ENCODE results near the gene EFNB3. TPM values are rescaled to one million over a fixed set of nuclear protein-coding genes. Genes with fewer than 3 reads are reported as not detected.

The EFNB3 gene
- total and polyA plus RNA-seq, 7 donors = 0.09 to 0.37 (median 0.12) TPM; not detected in 2

GRCh38 chr17:7755095-7755890 is 50.3 kb downstream of the EFNB3 start:
- no peak for DNase-seq
- H3K4me3 ChIP-seq = no peak overlapping the region
- H3K4me1 ChIP-seq = no peaks in the 10 kb centered on the region
- intact Hi-C loops (cut with DNase I) = no loop called here
- 48 to 54% (median 51%) methylated on average over 9 of the region's 9 CpGs for WGBS, 3 donors
- no peaks in the 10 kb centered on the region for H3K9me3 ChIP-seq
- ATAC-seq = no peak
- H3K36me3 ChIP-seq (ENCODE audit: insufficient read depth in 1 of 2, low read depth in 1 of 2) = no peaks in the 10 kb centered on the region
- H3K27me3 ChIP-seq (ENCODE audit: insufficient read depth in 3 of 3, low read length in 2 of 3) = peaks cover 0 to 1% (median 0%) of the 10 kb centered on the region in 3 donors
- H3K27ac ChIP-seq = no peak overlapping the region
- TF ChIP-seq, protein P1, sequence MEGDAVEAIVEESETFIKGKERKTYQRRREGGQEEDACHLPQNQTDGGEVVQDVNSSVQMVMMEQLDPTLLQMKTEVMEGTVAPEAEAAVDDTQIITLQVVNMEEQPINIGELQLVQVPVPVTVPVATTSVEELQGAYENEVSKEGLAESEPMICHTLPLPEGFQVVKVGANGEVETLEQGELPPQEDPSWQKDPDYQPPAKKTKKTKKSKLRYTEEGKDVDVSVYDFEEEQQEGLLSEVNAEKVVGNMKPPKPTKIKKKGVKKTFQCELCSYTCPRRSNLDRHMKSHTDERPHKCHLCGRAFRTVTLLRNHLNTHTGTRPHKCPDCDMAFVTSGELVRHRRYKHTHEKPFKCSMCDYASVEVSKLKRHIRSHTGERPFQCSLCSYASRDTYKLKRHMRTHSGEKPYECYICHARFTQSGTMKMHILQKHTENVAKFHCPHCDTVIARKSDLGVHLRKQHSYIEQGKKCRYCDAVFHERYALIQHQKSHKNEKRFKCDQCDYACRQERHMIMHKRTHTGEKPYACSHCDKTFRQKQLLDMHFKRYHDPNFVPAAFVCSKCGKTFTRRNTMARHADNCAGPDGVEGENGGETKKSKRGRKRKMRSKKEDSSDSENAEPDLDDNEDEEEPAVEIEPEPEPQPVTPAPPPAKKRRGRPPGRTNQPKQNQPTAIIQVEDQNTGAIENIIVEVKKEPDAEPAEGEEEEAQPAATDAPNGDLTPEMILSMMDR (IDR thresholded peaks at IDR 0.05) = no peak

DNA sequence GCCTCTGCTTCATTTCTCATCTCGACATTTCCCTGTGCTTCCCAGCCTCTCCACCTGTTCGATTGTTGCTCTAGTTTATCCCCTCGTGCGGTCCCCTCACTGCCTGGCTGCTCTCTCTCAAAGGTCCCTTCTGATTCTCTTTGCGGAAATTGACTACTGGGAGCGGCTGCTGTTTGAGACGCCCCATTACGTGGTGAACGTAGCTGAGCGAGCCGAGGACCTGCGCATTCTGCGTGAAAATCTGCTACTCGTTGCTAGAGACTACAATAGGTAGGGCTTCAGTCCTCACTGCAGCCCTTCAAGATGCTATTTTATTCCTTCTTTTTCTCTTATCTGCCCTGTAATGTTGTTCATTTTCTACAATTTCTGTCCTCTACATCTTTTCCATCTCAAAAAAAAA is 52.0 kb downstream of the EFNB3 start:
- no peak overlapping the region for H3K4me3 ChIP-seq
- TF ChIP-seq, protein P1 (IDR thresholded peaks at IDR 0.05) = no peak
- DNase-seq (no peak), ATAC-seq (no peak)
- no peaks in the 10 kb centered on the region for H3K9me3 ChIP-seq
- WGBS, 3 donors = 68 to 79% (median 74%) methylated on average over 14 of the region's 14 CpGs
- intact Hi-C loops (cut with DNase I) = no loop called here
- no peaks in the 10 kb centered on the region for H3K36me3 ChIP-seq (ENCODE audit: insufficient read depth in 1 of 2, low read depth in 1 of 2)
- no peaks in the 10 kb centered on the region for H3K4me1 ChIP-seq
- H3K27me3 ChIP-seq (ENCODE audit: insufficient read depth in 3 of 3, low read length in 2 of 3) = no peaks in the 10 kb centered on the region
- no peak overlapping the region for H3K27ac ChIP-seq

Other genes with a start within 250 kb of the EFNB3 start
- 10 to 100 TPM; 29.3 to 43.2 (median 35.5) TPM for gene ZBTB4, start 225.6 kb upstream of the EFNB3 start, total RNA-seq
- gene ZBTB4, start 225.6 kb upstream of the EFNB3 start, polyA plus RNA-seq = 10 to 100 TPM; 10.3 to 20.2 (median 13.5) TPM
- not detected for gene SLC35G6, start 223.8 kb upstream of the EFNB3 start, total RNA-seq
- under 1 TPM in 1 of 3 donors, not detected in 2; 0.05 TPM for gene SLC35G6, start 223.8 kb upstream of the EFNB3 start, polyA plus RNA-seq
- gene POLR2A, start 220.8 kb upstream of the EFNB3 start, total RNA-seq = 10 to 100 TPM; 42.7 to 74.3 (median 56.9) TPM
- gene POLR2A, start 220.8 kb upstream of the EFNB3 start, polyA plus RNA-seq = 10 to 100 TPM in 2 of 3 donors, 1 to 10 TPM in 1; 8.0 to 68.7 (median 15.0) TPM
- gene TNFSF12, start 156.1 kb upstream of the EFNB3 start, total RNA-seq = 10 to 100 TPM; 14.3 to 23.4 (median 15.6) TPM
- 10 to 100 TPM; 10.2 to 18.9 (median 13.8) TPM for gene TNFSF12, start 156.1 kb upstream of the EFNB3 start, polyA plus RNA-seq
- 1 to 10 TPM; 4.0 to 5.4 (median 4.5) TPM for gene TNFSF13, start 146.5 kb upstream of the EFNB3 start, total RNA-seq
- gene TNFSF13, start 146.5 kb upstream of the EFNB3 start, polyA plus RNA-seq = 1 to 10 TPM; 2.8 to 4.3 (median 3.1) TPM
- 10 to 100 TPM; 24.0 to 40.7 (median 38.3) TPM for gene SENP3, start 143.3 kb upstream of the EFNB3 start, total RNA-seq
- 10 to 100 TPM; 44.1 to 90.5 (median 76.1) TPM for gene SENP3, start 143.3 kb upstream of the EFNB3 start, polyA plus RNA-seq
- gene CD68, start 125.6 kb upstream of the EFNB3 start, total RNA-seq = 10 to 100 TPM; 15.8 to 38.4 (median 26.4) TPM
- 100 to 1,000 TPM in 1 of 3 donors, 10 to 100 TPM in 2; 16.5 to 298 (median 21.8) TPM for gene CD68, start 125.6 kb upstream of the EFNB3 start, polyA plus RNA-seq
- gene MPDU1, start 121.3 kb upstream of the EFNB3 start, total RNA-seq = 10 to 100 TPM; 19.3 to 40.6 (median 34.1) TPM
- 100 to 1,000 TPM in 1 of 3 donors, 10 to 100 TPM in 2; 53.6 to 147 (median 77.8) TPM for gene MPDU1, start 121.3 kb upstream of the EFNB3 start, polyA plus RNA-seq
- gene SOX15, start 115.1 kb upstream of the EFNB3 start, total RNA-seq = under 1 TPM; 0.19 to 0.71 (median 0.28) TPM
- under 1 TPM; 0.11 to 0.20 (median 0.17) TPM for gene SOX15, start 115.1 kb upstream of the EFNB3 start, polyA plus RNA-seq
- gene FXR2, start 90.3 kb upstream of the EFNB3 start, total RNA-seq = 100 to 1,000 TPM; 105 to 120 (median 114) TPM
- 100 to 1,000 TPM in 1 of 3 donors, 10 to 100 TPM in 2; 88.2 to 164 (median 92.1) TPM for gene FXR2, start 90.3 kb upstream of the EFNB3 start, polyA plus RNA-seq
- gene SAT2, start 77.4 kb upstream of the EFNB3 start, total RNA-seq = 10 to 100 TPM; 60.7 to 70.4 (median 66.2) TPM
- gene SAT2, start 77.4 kb upstream of the EFNB3 start, polyA plus RNA-seq = 100 to 1,000 TPM; 105 to 112 (median 108) TPM
- 1 to 10 TPM in 1 of 4 donors, under 1 TPM in 3; 0.19 to 1.6 (median 0.55) TPM for gene SHBG, start 75.1 kb upstream of the EFNB3 start, total RNA-seq
- gene SHBG, start 75.1 kb upstream of the EFNB3 start, polyA plus RNA-seq = under 1 TPM; 0.26 to 0.53 (median 0.45) TPM
- gene ATP1B2, start 54.3 kb upstream of the EFNB3 start, total RNA-seq = 1 to 10 TPM in 2 of 4 donors, under 1 TPM in 2; 0.78 to 5.7 (median 1.3) TPM
- 1 to 10 TPM in 1 of 3 donors, under 1 TPM in 2; 0.36 to 1.0 (median 0.51) TPM for gene ATP1B2, start 54.3 kb upstream of the EFNB3 start, polyA plus RNA-seq
- gene TP53, start 17.7 kb upstream of the EFNB3 start, total RNA-seq = 10 to 100 TPM; 18.1 to 36.7 (median 19.4) TPM
- 10 to 100 TPM in 2 of 3 donors, 1 to 10 TPM in 1; 7.4 to 15.7 (median 10.6) TPM for gene TP53, start 17.7 kb upstream of the EFNB3 start, polyA plus RNA-seq
- gene WRAP53, start 16.7 kb upstream of the EFNB3 start, total RNA-seq = 1 to 10 TPM; 4.5 to 6.6 (median 5.0) TPM
- gene WRAP53, start 16.7 kb upstream of the EFNB3 start, polyA plus RNA-seq = 10 to 100 TPM in 2 of 3 donors, 1 to 10 TPM in 1; 6.5 to 14.4 (median 11.2) TPM
- under 1 TPM; 0.04 to 0.10 (median 0.05) TPM for gene DNAH2, start 12.5 kb downstream of the EFNB3 start, total RNA-seq
- under 1 TPM; 0.01 to 0.10 (median 0.08) TPM for gene DNAH2, start 12.5 kb downstream of the EFNB3 start, polyA plus RNA-seq
- 10 to 100 TPM; 11.8 to 26.0 (median 17.9) TPM for gene KDM6B, start 129.0 kb downstream of the EFNB3 start, total RNA-seq
- 10 to 100 TPM in 1 of 3 donors, 1 to 10 TPM in 2; 2.8 to 16.6 (median 6.3) TPM for gene KDM6B, start 129.0 kb downstream of the EFNB3 start, polyA plus RNA-seq
- 10 to 100 TPM; 16.3 to 31.3 (median 19.0) TPM for gene TMEM88, start 149.9 kb downstream of the EFNB3 start, total RNA-seq
- 10 to 100 TPM; 24.0 to 57.4 (median 42.6) TPM for gene TMEM88, start 149.9 kb downstream of the EFNB3 start, polyA plus RNA-seq
- gene NAA38, start 152.4 kb downstream of the EFNB3 start, total RNA-seq = 10 to 100 TPM; 60.8 to 95.4 (median 73.3) TPM
- 100 to 1,000 TPM; 104 to 148 (median 109) TPM for gene NAA38, start 152.4 kb downstream of the EFNB3 start, polyA plus RNA-seq
- 10 to 100 TPM in 2 of 4 donors, 1 to 10 TPM in 2; 9.9 to 11.9 (median 10.2) TPM for gene CYB5D1, start 152.8 kb downstream of the EFNB3 start, total RNA-seq
- 10 to 100 TPM in 2 of 3 donors, 1 to 10 TPM in 1; 7.1 to 31.7 (median 10.4) TPM for gene CYB5D1, start 152.8 kb downstream of the EFNB3 start, polyA plus RNA-seq
- gene CHD3, start 183.6 kb downstream of the EFNB3 start, total RNA-seq = 10 to 100 TPM in 1 of 4 donors, 1 to 10 TPM in 3; 5.8 to 13.1 (median 7.5) TPM
- 1 to 10 TPM; 3.3 to 6.9 (median 6.8) TPM for gene CHD3, start 183.6 kb downstream of the EFNB3 start, polyA plus RNA-seq
- 1 to 10 TPM in 2 of 4 donors, under 1 TPM in 2; 0.62 to 2.6 (median 1.0) TPM for gene RNF227, start 211.1 kb downstream of the EFNB3 start, total RNA-seq
- 1 to 10 TPM; 1.5 to 2.4 (median 1.6) TPM for gene RNF227, start 211.1 kb downstream of the EFNB3 start, polyA plus RNA-seq
- gene KCNAB3, start 224.7 kb downstream of the EFNB3 start, total RNA-seq = under 1 TPM in 3 of 4 donors, not detected in 1; 0.38 to 0.77 (median 0.57) TPM
- gene KCNAB3, start 224.7 kb downstream of the EFNB3 start, polyA plus RNA-seq = under 1 TPM; 0.18 to 0.52 (median 0.21) TPM
- 10 to 100 TPM; 47.7 to 84.9 (median 75.0) TPM for gene TRAPPC1, start 226.7 kb downstream of the EFNB3 start, total RNA-seq
- 10 to 100 TPM; 64.0 to 78.4 (median 76.1) TPM for gene TRAPPC1, start 226.7 kb downstream of the EFNB3 start, polyA plus RNA-seq
- gene CNTROB, start 227.0 kb downstream of the EFNB3 start, total RNA-seq = 1 to 10 TPM; 5.5 to 9.5 (median 7.4) TPM
- 1 to 10 TPM; 5.9 to 9.6 (median 8.8) TPM for gene CNTROB, start 227.0 kb downstream of the EFNB3 start, polyA plus RNA-seq

Data from psoas muscle (tissue), 8 donors.